IPS-NIHi11 (cell line): ENCODE results near the gene IPPK.

Experiments used
- DNase-seq: peaks from one replicate; pipeline ENCODE4 v3.0.0; 2012; ENCODE audit warnings: mixed read lengths, low spot score

Gene IPPK

DNA sequence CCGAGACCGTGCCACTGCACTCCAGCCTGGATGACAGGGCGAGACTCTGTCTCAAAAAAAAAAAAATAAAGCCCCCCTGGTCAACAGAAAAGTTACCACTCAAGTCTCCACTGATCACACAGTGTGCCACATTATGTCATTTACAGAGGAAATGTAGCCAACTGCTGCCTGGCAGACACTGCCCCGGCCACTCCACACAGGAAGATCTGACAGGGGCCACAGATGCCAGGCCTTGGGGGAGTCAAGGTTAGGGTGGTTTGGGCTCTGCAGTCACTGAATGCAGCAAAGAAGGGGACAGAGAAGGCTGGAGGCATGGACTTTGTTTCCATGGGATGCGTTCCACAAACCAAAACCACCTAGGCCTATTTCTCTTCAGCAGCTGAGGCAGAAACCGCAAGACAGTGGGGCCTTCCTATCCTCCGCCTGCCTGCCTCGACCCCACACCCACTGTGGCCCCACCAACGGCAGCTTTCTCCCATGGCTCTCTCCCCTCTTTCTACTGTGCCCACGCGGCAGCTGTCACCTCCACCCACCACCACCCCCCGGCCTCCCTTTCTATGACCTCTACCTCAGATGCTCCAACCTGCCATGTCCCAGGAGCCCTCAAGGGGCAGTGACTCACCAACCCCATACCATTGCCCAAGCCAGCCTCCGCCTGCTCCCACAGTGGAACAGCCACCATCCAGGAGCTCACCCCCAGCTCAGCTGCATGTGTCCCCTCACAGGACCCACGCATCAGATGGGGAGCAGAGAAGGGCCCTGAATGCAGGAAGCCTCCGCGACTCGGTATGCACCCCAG lies 12.4 kb downstream of the IPPK start:
- peak; percentile 45 for DNase-seq

GRCh38 chr9:92656537-92656925 lies 13.4 kb downstream of the IPPK start:
- DNase-seq: no peak

DNA sequence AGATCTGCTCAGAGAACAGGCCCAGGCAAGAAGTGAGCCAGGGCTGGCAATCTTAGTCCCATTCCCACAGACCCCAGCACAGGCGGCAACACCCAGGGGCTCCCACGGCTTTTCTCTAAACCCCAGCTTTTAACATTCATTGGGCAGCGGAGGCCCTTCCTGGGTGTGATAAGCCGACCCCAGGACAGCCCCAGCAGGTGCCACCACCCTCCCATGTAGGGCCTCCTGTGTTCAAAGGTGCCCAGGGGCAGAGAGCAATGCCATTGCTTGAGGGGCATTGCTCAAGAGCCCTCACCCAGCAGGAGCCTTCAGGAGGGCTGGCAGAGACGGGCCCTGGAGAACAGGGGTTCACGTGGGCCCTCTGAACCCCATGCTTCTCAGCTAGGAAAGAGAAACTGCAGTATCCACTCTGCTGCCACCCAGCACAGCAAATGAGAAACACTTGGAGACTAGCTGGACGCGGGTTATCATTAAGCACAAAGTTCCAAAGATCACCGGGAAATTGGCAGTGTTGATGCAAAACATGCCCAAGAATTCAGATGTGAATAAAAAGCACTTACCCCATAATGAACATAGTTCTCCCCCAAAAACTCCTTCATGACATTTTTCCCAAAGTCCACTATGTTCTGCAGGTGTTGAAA lies 13.9 kb downstream of the IPPK start:
- DNase-seq: no peak

- DNase-seq: no peak
These were observed 14.6 kb downstream of the IPPK start for GRCh38 chr9:92655366-92655765.

- DNase-seq: no peak
These were observed 15.2 kb downstream of the IPPK start for GRCh38 chr9:92654481-92655301.

DNA sequence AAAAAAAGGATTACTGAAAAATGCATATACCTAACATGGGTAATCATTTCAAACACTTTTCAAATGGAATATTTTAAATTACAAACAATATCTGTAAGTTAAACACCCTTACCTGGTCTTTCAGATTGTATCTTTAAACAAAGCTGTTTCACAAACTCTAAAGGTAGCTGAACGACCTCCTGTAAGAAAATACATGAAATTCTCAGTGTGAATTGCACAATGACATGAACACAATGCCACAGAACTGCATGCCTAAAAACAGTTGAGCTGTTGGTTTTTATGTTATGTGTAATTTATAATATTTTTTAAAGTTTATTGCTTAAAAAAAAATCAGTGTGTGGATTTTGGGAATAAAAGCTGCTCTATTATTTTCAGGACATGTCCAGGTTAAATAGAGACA lies 17.5 kb downstream of the IPPK start:
- no peak for DNase-seq

GRCh38 chr9:92650839-92651621 lies 18.9 kb downstream of the IPPK start:
- DNase-seq: no peak

- DNase-seq: no peak
These were observed 19.6 kb downstream of the IPPK start for GRCh38 chr9:92650296-92650695.

DNA sequence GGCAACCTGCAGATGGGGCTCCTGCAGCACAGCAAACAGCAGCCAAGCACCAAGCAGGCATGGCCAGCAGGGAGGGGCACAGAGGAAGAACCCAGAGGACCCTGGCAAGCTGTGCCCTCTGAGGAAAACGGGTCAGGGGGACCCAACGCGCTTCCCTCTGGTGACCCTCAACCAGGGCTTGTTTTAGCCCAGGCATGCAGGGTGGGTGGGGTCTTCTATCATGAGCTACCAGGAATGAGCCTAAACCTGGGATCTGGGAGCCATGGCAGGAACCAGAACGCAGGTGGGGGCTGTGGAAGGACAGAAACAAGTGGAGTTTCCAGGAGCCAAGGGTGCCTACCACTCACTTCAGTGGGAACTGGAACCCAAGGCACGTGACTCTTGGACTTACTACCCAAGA lies 20.9 kb downstream of the IPPK start:
- DNase-seq: no peak

- no peak for DNase-seq
These were observed 21.4 kb downstream of the IPPK start for GRCh38 chr9:92648474-92648971.

- DNase-seq: no peak
These were observed 22.1 kb downstream of the IPPK start for GRCh38 chr9:92647671-92648473.

- DNase-seq: no peak
These were observed 24.9 kb downstream of the IPPK start for GRCh38 chr9:92645041-92645440.

- no peak for DNase-seq
These were observed 25.7 kb downstream of the IPPK start for GRCh38 chr9:92644278-92644677.

DNA sequence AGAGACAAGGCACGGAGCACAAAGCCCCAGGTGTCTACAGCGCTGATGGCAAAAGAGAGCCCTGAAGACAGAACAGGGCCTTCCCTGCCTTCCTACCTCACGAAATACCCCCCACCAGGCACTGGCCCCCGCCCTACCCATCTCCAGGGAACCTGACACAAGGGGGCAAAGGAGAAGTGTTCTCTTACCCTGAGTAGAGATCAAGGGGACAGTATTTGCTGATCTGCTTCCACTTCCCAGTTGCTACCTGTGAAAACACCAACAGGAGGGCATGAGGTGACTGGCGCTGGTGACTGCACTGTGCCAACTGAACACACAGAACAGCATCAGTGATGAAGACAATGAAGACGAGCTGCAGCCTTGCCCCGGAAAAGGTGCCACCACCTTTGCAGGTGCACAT lies 27.4 kb downstream of the IPPK start:
- no peak for DNase-seq

- DNase-seq: no peak
These were observed 27.9 kb downstream of the IPPK start for GRCh38 chr9:92642041-92642451.

DNA sequence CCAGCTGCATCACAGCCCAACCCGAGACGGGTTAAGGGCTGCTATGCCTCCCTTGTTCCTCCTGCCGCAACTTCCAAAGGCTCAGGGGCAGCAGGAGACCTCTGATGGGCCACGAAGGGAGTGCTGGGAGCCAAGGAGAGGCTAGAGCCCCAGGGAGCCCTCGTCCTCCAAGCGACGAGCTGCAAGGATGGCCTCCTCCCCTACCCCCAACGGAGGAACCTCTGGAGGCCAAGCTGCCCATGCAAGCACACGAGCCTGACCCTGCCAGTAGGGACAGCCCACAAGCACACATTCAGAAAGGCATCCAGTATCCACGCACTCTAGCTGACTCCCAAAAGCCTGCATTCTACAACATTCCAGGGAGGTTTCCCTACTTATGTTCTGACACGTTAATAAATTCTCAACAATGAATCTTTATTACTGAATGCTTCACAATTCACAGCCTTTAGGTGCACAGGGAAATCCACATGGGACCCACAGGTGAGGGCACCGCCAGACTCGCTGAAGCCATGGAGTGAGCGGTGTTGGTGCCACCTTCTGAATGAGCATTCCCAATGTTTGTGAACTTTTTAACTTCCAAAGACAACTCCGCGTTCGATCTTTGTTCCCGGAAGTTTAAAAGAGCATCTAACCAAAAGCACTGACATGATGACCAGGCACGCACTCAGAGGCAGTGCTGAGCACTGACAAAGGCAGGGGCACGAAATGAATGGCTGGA lies 28.7 kb downstream of the IPPK start:
- no peak for DNase-seq

GRCh38 chr9:92640398-92641091 lies 29.4 kb downstream of the IPPK start:
- no peak for DNase-seq

DNA sequence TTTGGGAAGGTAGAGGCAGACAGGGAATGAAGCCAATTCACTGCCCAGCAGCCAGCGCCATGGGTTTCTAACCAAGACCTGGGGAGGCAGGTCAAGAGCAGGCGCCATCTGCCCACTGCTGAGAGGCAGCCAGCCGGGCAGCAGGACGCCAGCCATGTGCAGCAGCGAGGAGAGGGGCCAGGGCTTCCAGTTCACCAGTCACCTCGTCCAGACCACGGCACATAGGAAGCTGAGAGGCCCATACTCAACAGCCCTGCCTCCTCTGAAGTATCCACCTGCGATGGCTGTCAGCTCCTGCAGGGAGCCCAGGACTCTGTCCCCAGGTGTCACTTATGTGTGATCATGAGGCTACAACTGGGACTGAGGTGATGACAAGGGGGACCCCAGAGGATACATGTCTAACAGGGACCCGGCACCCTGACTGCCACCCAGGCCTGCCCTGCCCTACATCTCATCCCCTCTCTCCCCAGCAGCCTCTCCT lies 30.1 kb downstream of the IPPK start:
- no peak for DNase-seq

GRCh38 chr9:92639124-92639523 lies 30.8 kb downstream of the IPPK start:
- no peak for DNase-seq
